Measurements from ENCODE around the gene KRT86.

Gene KRT86

GRCh38 chr12:52307836-52308805 lies 33.7 kb downstream of the KRT86 start:
- H3K4me3 ChIP-seq (replicated peaks in 1 of 2; ENCODE audit: low read depth in 2 of 2, low read length in 2 of 2): peak overlapping the region; percentile 41 to 56
- DNase-seq (ENCODE audit: low read depth in 2 of 2): peak; percentile 29 to 53

GRCh38 chr12:52308806-52309425 lies 34.5 kb downstream of the KRT86 start:
- DNase-seq (ENCODE audit: low read depth in 2 of 2): no peak
- peak overlapping the region in 1 of 2 donors; percentile 56 for H3K4me3 ChIP-seq (replicated peaks in 1 of 2; ENCODE audit: low read depth in 2 of 2, low read length in 2 of 2)
- no peak for TF ChIP-seq CTCF (IDR thresholded peaks at IDR 0.05; ENCODE audit: low read depth, low read length)

More at GRCh38 chr12:52307836-52308805, 33.7 kb downstream of the KRT86 start:
- no peak for TF ChIP-seq CTCF (IDR thresholded peaks at IDR 0.05; ENCODE audit: low read depth, low read length)

GRCh38 chr12:52310622-52311284 lies 36.3 kb downstream of the KRT86 start:
- no peak overlapping the region for H3K4me3 ChIP-seq (replicated peaks in 1 of 2; ENCODE audit: low read depth in 2 of 2, low read length in 2 of 2)
- DNase-seq (ENCODE audit: low read depth in 2 of 2): peak; percentile 29 to 56
- TF ChIP-seq CTCF (IDR thresholded peaks at IDR 0.05; ENCODE audit: low read depth, low read length): no peak

GRCh38 chr12:52311285-52311648 lies 36.8 kb downstream of the KRT86 start:
- peak; percentile 12 to 59 for DNase-seq (ENCODE audit: low read depth in 2 of 2)
- no peak overlapping the region for H3K4me3 ChIP-seq (replicated peaks in 1 of 2; ENCODE audit: low read depth in 2 of 2, low read length in 2 of 2)
- TF ChIP-seq CTCF (IDR thresholded peaks at IDR 0.05; ENCODE audit: low read depth, low read length): no peak

GRCh38 chr12:52312086-52312485 lies 37.6 kb downstream of the KRT86 start:
- no peak for TF ChIP-seq CTCF (IDR thresholded peaks at IDR 0.05; ENCODE audit: low read depth, low read length)
- no peak for DNase-seq (ENCODE audit: low read depth in 2 of 2)
- H3K4me3 ChIP-seq (replicated peaks in 1 of 2; ENCODE audit: low read depth in 2 of 2, low read length in 2 of 2): no peak overlapping the region

GRCh38 chr12:52313461-52313860 lies 39.0 kb downstream of the KRT86 start:
- DNase-seq (ENCODE audit: low read depth in 2 of 2): no peak
- no peak for TF ChIP-seq CTCF (IDR thresholded peaks at IDR 0.05; ENCODE audit: low read depth, low read length)
- no peak overlapping the region for H3K4me3 ChIP-seq (replicated peaks in 1 of 2; ENCODE audit: low read depth in 2 of 2, low read length in 2 of 2)
